PFSK-1 (cell line): Measurements from ENCODE around the gene DNTT.

Source experiments
- FOXP2 ChIP-seq: optimal IDR thresholded peaks from 2 replicates; pipeline ENCODE3; 2011; ENCODE audit warnings: borderline replicate concordance, control low read depth, inconsistent platforms; ENCODE audit not compliant: insufficient read depth; ENCODE audit errors: extremely low read length, extremely low read depth
- POLR2AphosphoS5 ChIP-seq: IDR thresholded peaks from 2 replicates; pipeline ENCODE4 v1.6.1; 2012; ENCODE audit warnings: low read depth, mild to moderate bottlenecking, control low read depth, low read length, moderate library complexity
- SIN3A ChIP-seq: IDR thresholded peaks from 2 replicates; pipeline ENCODE4 v1.6.1; 2012; ENCODE audit warnings: mild to moderate bottlenecking, low read length, moderate library complexity, borderline replicate concordance; ENCODE audit not compliant: insufficient read depth
- TAF1 ChIP-seq: IDR thresholded peaks from 2 replicates; pipeline ENCODE4 v1.6.1; 2012; ENCODE audit warnings: low read length, control low read depth, borderline replicate concordance; ENCODE audit not compliant: insufficient read depth
- TF ChIP-seq, protein P1 (sequence below), 2 experiments: IDR thresholded peaks; 2 replicates each; pipeline versions ENCODE4 v1.6.1 to v1.8.0; 2011 to 2012; ENCODE audit warnings: low read depth in 2 of 2, low read length in 2 of 2, control low read depth in 1 of 2, inconsistent platforms in 1 of 2, mild to moderate bottlenecking in 1 of 2, moderate library complexity in 1 of 2; ENCODE audit not compliant: insufficient read depth in 1 of 2

DNTT gene

DNA sequence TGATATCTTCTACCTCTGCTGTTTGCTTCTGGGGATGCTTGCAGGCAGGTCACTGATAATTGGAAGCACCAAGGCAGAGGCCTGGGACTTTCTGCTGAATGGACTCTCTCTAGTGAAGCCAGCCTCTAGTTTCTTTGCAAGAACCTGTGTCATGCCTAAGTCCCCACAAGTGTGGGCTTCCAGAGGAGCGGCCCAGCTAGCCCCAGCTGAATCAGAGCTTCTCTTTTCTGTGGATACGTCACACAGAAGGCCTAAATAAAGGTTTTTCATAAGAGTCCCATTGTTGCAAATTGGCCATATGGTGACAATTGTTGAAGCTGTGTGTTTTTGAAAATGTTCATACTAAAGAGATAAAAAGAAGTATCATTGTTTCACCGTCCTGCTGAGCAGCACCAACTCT lies 61.3 kb downstream of the DNTT start:
- no peak for TF ChIP-seq SIN3A
- no peak for TF ChIP-seq POLR2AphosphoS5
- TF ChIP-seq, protein P1, sequence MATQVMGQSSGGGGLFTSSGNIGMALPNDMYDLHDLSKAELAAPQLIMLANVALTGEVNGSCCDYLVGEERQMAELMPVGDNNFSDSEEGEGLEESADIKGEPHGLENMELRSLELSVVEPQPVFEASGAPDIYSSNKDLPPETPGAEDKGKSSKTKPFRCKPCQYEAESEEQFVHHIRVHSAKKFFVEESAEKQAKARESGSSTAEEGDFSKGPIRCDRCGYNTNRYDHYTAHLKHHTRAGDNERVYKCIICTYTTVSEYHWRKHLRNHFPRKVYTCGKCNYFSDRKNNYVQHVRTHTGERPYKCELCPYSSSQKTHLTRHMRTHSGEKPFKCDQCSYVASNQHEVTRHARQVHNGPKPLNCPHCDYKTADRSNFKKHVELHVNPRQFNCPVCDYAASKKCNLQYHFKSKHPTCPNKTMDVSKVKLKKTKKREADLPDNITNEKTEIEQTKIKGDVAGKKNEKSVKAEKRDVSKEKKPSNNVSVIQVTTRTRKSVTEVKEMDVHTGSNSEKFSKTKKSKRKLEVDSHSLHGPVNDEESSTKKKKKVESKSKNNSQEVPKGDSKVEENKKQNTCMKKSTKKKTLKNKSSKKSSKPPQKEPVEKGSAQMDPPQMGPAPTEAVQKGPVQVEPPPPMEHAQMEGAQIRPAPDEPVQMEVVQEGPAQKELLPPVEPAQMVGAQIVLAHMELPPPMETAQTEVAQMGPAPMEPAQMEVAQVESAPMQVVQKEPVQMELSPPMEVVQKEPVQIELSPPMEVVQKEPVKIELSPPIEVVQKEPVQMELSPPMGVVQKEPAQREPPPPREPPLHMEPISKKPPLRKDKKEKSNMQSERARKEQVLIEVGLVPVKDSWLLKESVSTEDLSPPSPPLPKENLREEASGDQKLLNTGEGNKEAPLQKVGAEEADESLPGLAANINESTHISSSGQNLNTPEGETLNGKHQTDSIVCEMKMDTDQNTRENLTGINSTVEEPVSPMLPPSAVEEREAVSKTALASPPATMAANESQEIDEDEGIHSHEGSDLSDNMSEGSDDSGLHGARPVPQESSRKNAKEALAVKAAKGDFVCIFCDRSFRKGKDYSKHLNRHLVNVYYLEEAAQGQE (IDR thresholded peaks at IDR 0.05; ENCODE audit: insufficient read depth in 1 of 2, low read depth in 2 of 2, low read length in 2 of 2): no peak
- TF ChIP-seq FOXP2: no peak
- no peak for TF ChIP-seq TAF1

DNA sequence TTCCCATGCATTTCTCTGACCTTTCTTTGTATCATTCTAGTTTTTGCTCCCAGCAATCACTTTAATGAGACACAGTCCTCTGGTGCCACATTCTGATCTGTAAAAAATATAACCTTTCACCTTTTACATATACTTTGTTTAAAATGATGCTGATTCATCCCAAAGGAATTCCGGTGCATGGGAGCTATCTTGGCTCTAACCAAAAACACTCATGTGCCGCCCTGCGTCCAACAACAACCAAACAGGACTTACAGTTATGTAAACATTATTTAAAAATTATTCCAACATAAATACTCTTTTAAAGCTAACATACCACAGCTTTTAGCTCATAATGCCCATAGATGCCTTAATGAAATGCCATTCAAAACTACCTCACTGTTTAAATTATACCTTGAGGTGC lies 62.3 kb downstream of the DNTT start:
- TF ChIP-seq POLR2AphosphoS5 (no peak), SIN3A (no peak), FOXP2 (no peak), TAF1 (no peak)
- TF ChIP-seq, protein P1 (IDR thresholded peaks at IDR 0.05; ENCODE audit: insufficient read depth in 1 of 2, low read depth in 2 of 2, low read length in 2 of 2): no peak

DNA sequence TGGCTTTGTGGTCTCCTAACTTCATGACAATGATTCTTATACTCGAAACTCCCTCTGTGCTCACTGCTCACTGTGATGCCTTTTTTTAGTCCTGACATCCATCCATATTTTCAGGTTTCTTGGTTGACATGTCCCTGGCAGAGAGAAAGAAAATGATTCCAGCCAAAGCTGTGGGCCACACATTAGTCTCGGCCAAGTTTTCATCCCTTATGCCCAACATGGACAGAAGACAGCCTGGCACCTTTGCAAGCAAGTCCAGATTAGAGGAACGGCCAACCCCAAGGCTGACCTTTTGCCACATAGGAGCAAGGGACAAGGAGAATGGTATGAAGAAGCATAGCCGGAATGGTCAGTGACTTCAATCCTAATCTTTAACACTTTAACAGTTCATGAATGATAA lies 63.2 kb downstream of the DNTT start:
- TF ChIP-seq SIN3A (no peak), FOXP2 (no peak), POLR2AphosphoS5 (no peak), TAF1 (no peak)
- TF ChIP-seq, protein P1 (IDR thresholded peaks at IDR 0.05; ENCODE audit: insufficient read depth in 1 of 2, low read depth in 2 of 2, low read length in 2 of 2): no peak

DNA sequence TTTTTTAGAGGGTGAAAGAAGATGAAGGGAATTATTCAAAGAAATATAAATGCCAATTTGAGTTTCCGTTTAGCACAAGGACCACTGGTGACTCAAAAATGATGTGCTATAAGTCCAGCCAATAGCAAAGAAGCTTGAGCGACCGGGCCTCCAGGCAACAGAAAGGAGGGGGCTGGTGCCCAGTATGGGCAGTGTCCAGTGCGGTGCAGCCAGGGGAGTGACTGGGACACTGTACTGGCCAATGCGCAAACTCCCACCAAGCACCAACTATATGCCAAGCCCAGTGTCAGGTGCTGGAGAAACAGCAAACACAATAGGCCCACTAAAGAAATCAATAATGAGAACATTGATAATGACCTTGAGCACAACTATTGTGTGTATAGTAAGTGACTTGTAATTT lies 64.7 kb downstream of the DNTT start:
- TF ChIP-seq SIN3A (no peak), TAF1 (no peak), FOXP2 (no peak), POLR2AphosphoS5 (no peak)
- TF ChIP-seq, protein P1 (IDR thresholded peaks at IDR 0.05; ENCODE audit: insufficient read depth in 1 of 2, low read depth in 2 of 2, low read length in 2 of 2): no peak

DNA sequence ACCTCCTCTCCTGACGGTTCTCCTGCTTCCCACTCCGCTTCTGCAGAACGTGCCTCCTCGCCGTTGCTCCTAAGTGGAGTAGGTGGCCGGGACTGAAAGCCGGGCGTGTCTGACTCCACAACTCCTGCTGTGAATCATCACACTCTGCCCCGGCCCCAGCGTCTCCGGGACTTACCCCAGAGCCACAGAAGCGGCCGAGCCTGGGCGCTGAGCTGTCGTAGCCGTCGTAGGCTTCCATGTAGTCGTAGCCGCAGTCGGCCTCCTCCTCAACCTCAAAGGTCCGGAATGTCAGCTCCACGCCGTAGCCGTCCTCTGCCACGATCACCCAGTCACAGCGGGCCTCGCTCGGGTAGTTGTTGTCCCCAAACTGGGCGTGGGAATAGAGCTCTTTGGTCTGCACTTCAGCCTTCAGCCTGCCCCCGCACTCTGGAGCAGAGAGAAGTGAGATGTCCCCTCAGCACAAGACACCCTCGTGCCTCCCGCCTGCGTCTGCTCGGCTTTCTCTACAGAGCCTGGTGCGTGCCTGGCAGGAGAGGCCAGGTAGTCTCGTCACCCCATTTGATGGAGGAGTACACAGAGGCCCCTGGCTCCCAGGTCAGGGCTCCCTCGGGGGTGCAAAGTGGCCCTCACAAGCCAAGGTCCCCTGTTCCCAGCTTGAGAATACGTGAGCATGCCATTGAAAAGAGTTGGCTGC lies 65.8 kb downstream of the DNTT start:
- no peak for TF ChIP-seq TAF1
- TF ChIP-seq FOXP2: no peak
- TF ChIP-seq, protein P1 (IDR thresholded peaks at IDR 0.05; ENCODE audit: insufficient read depth in 1 of 2, low read depth in 2 of 2, low read length in 2 of 2): no peak
- no peak for TF ChIP-seq POLR2AphosphoS5
